Heart right ventricle (tissue), 16 donors: Measurements from ENCODE around the gene C9orf40. TPM values are rescaled to one million over a fixed set of nuclear protein-coding genes. Genes with fewer than 3 reads are reported as not detected.

ENCODE experiments used
- ATAC-seq, 8 donors: fragments of 200-7000 bp; cut with Tn5 transposase; one replicate each; pipeline ENCODE4 v1.9.1; 2020; ENCODE audit warnings: mild to moderate bottlenecking in 8 of 8, moderate library complexity in 8 of 8, moderate number of reproducible peaks in 1 of 8
- DNase-seq, 2 donors: peaks; one replicate each; pipeline ENCODE4 v3.0.0-alpha.2; 2020
- H3K27ac ChIP-seq, 10 donors: fragments of 200-600 bp; sonication (generic) in 2 of 10; one replicate each; pipeline versions ENCODE4 v1.5.0 to v1.8.0; 2020 to 2022; ENCODE audit warnings: mild to moderate bottlenecking in 3 of 10
- H3K27me3 ChIP-seq, 7 donors: fragments of 200-600 bp; one replicate each; pipeline ENCODE4 v1.8.0; 2021 to 2022; ENCODE audit warnings: mild to moderate bottlenecking in 2 of 7
- H3K36me3 ChIP-seq, 9 donors: fragments of 200-600 bp; sonication (generic) in 1 of 9; one replicate each; pipeline versions ENCODE4 v1.5.0 to v1.8.0; 2020 to 2022; ENCODE audit warnings: mild to moderate bottlenecking in 2 of 9
- H3K4me1 ChIP-seq, 9 donors: fragments of 200-600 bp; sonication (generic) in 1 of 9; one replicate each; pipeline versions ENCODE4 v1.5.0 to v1.8.0; 2020 to 2022; ENCODE audit warnings: mild to moderate bottlenecking in 4 of 9
- H3K4me3 ChIP-seq, 10 donors: fragments of 200-600 bp; sonication (generic) in 2 of 10; one replicate each; pipeline versions ENCODE4 v1.5.0 to v1.8.0; 2020 to 2022; ENCODE audit warnings: mild to moderate bottlenecking in 7 of 10, moderate library complexity in 2 of 10
- H3K9me3 ChIP-seq, 11 donors: fragments of 200-600 bp in 10 of 11; sonication (generic) in 2 of 11; one replicate each; pipeline versions ENCODE4 v1.5.0 to v1.8.0; 2013 to 2022; ENCODE audit warnings: mild to moderate bottlenecking in 2 of 11, control low read depth in 1 of 11, moderate library complexity in 1 of 11
- CTCF ChIP-seq, 9 donors: fragments of 200-600 bp; sonication (generic) in 2 of 9; IDR thresholded peaks; one replicate each; pipeline versions ENCODE4 v1.5.0 to v1.8.0; 2021 to 2022; ENCODE audit warnings: antibody characterized with exemption in 9 of 9, mild to moderate bottlenecking in 5 of 9, moderate library complexity in 1 of 9
- WGBS, 2 donors: extraction: QIAGEN DNeasy Blood & Tissue Kit; methylation state at CpG; one replicate each; pipeline ENCODE4 v1.1.7; 2013; ENCODE audit warnings: inconsistent platforms in 1 of 2; 5-methylcytosine and 5-hydroxymethylcytosine counted together
- intact Hi-C, 10 donors: fragments of 100-400 bp; cut with DNase I; formaldehyde crosslinking; loops; one replicate each; pipeline versions ENCODE4 v1.11.1 to v1.14.2; 2022
- polyA plus RNA-seq, 2 donors: library from polyadenylated mRNA; stranded (reverse); fragments of 200-250 nt; gene quantifications; one replicate each; pipeline ENCODE4 v1.2.3, GENCODE V29; 2013
- total RNA-seq, 10 donors: library from RNA; stranded (reverse); fragmentation: NEBNext Ultra II Directional in 3 of 10; extraction: Animal tissue kit (Norgen Biotek cat#: 25700) in 3 of 10; gene quantifications; one replicate each; pipeline versions ENCODE4 v1.2.1 to v1.2.4, GENCODE V29; 2021 to 2023
- donor health status: Arrhythmogenic right ventricular cardiomyopathy.
- donor health status: ischemic (EF 13 %, LVEDD 7.1; RV severe dilation, severe dysfunction).
- donor health status: healthy with polysubstance abuse.
- donor health status: DM: no; HTN: yes; CAD: no.
- donor health status: DM: no; HTN: no; CAD: no.
- donor health status: ischemic (EF 25% LVEDD 6.9; RV normal size, moderate dysfunction).
- donor health status: ischemic (EF 25% LVEDD 5.7; RV mildly dilated, moderate dysfunction).
- donor health status: healthy.
- donor health status: DM: yes; HTN: yes; CAD: no.
- donor health status: Ischemic cardiomyopathy.
- donor health status: ischemic (EF 35%, LVEDD 5.7; RV mildly dilated, moderate dysfunction).
- donor health status: nonischemic (EF 11% LVEDD 7.7; RV severe dilation, severe dysfunction).
- donor health status: DM: yes; HTN: yes; CAD: no.
- donor health status: PGD.
- donor health status: ischemic (EF 29% LVEDD 5.4; RV normal size, mild dysfunction).
- donor health status: nonischemic (EF 23%, LVEDD 6.1; RV moderate dilation, normal function).

Gene C9orf40
- total and polyA plus RNA-seq, 12 donors, result 0.96 to 2.9 (median 1.9) TPM

- peaks cover 0 to 22% (median 8%) of the 10 kb centered on the region in 11 donors for H3K9me3 ChIP-seq
- ATAC-seq, result no peak
- no peak overlapping the region for H3K27ac ChIP-seq
- H3K4me1 ChIP-seq, result no peaks in the 10 kb centered on the region
- no peak overlapping the region for H3K4me3 ChIP-seq
- TF ChIP-seq CTCF (IDR thresholded peaks at IDR 0.05), result no peak
- no peaks in the 10 kb centered on the region for H3K27me3 ChIP-seq
- no peaks in the 10 kb centered on the region for H3K36me3 ChIP-seq
- intact Hi-C loops, result loop anchor here in 1 of 10 donors (10.0 kb wide), 1 partner anchor 140 kb away; no protein-coding TSS in a partner anchor
- no peak for DNase-seq
- WGBS, 2 donors, result 67 to 73% methylated on average over 8 of the region's 8 CpGs
Measured at GRCh38 chr9:74935008-74935407, 17.7 kb downstream of the C9orf40 start.

GRCh38 chr9:74921737-74922136, 31.0 kb downstream of the C9orf40 start:
- no peaks in the 10 kb centered on the region for H3K4me1 ChIP-seq
- no peaks in the 10 kb centered on the region for H3K36me3 ChIP-seq
- intact Hi-C loops, result loop anchor here in 1 of 10 donors (10.0 kb wide), 1 partner anchor 47 kb away; no protein-coding TSS in a partner anchor
- TF ChIP-seq CTCF (IDR thresholded peaks at IDR 0.05), result no peak
- DNase-seq, result no peak
- no peaks in the 10 kb centered on the region for H3K27me3 ChIP-seq
- 92 to 94% methylated on average over 1 of the region's 1 CpG for WGBS, 2 donors
- no peak overlapping the region for H3K27ac ChIP-seq
- no peak overlapping the region for H3K4me3 ChIP-seq
- no peaks in the 10 kb centered on the region for H3K9me3 ChIP-seq
- no peak for ATAC-seq

GRCh38 chr9:74920944-74921626, 31.6 kb downstream of the C9orf40 start:
- WGBS, 2 donors, result 80 to 89% methylated on average over 3 of the region's 3 CpGs
- intact Hi-C loops, result loop anchor here in 1 of 10 donors (10.0 kb wide), 1 partner anchor 46 kb away; no protein-coding TSS in a partner anchor

GRCh38 chr9:74910036-74910435, 42.7 kb downstream of the C9orf40 start:
- DNase-seq, result no peak
- no peak for ATAC-seq
- peaks cover 0 to 9% (median 4%) of the 10 kb centered on the region in 7 donors for H3K27me3 ChIP-seq
- intact Hi-C loops, result no loop called here
- H3K36me3 ChIP-seq, result no peaks in the 10 kb centered on the region
- H3K9me3 ChIP-seq, result peaks cover 0 to 21% (median 0%) of the 10 kb centered on the region in 11 donors
- TF ChIP-seq CTCF (IDR thresholded peaks at IDR 0.05), result no peak
- H3K4me3 ChIP-seq, result no peak overlapping the region
- 94% methylated on average over 2 of the region's 2 CpGs for WGBS, 2 donors
- no peak overlapping the region for H3K27ac ChIP-seq
- H3K4me1 ChIP-seq, result no peaks in the 10 kb centered on the region

More at GRCh38 chr9:74920944-74921626, 31.6 kb downstream of the C9orf40 start:
- DNase-seq, result no peak
- Histone ChIP-seq H3K4me3 (no peak overlapping the region), H3K36me3 (no peaks in the 10 kb centered on the region), H3K4me1 (no peaks in the 10 kb centered on the region), H3K27me3 (no peaks in the 10 kb centered on the region), H3K9me3 (no peaks in the 10 kb centered on the region), H3K27ac (no peak overlapping the region)
- no peak for TF ChIP-seq CTCF (IDR thresholded peaks at IDR 0.05)
- ATAC-seq, result no peak
